GM12878 (cell line): Measurements from ENCODE around the gene DLG4.

Source experiments
- CHD4 ChIP-seq: fragments of 200-600 bp; sonication (generic); IDR thresholded peaks from 2 replicates; pipeline ENCODE4 v1.6.1; 2016; ENCODE audit warnings: mild to moderate bottlenecking
- CTCF ChIP-seq, 3 experiments: IDR thresholded peaks in 2 of 3; conservative IDR thresholded peaks in 1 of 3; 2 replicates each; pipeline ENCODE4 v1.5.1; 2011; ENCODE audit warnings: low read depth in 3 of 3, low read length in 3 of 3, mild to moderate bottlenecking in 3 of 3, control low read depth in 2 of 3, moderate library complexity in 2 of 3, inconsistent platforms in 1 of 3, mixed read lengths in 1 of 3; ENCODE audit not compliant: control insufficient read depth in 2 of 3, insufficient read depth in 1 of 3; ENCODE audit errors: extremely low read depth in 1 of 3
- HDGF ChIP-seq: fragments of 450-650 bp; IDR thresholded peaks from 2 replicates; pipeline ENCODE4 v1.6.1; 2016; ENCODE audit warnings: antibody characterized with exemption
- RAD21 ChIP-seq: IDR thresholded peaks from 2 replicates; pipeline ENCODE4 v1.6.1; 2011; ENCODE audit warnings: mild to moderate bottlenecking, low read depth, low read length, moderate library complexity; ENCODE audit not compliant: insufficient read depth
- TAF1 ChIP-seq: IDR thresholded peaks from 2 replicates; pipeline ENCODE4 v1.6.1; 2011; ENCODE audit warnings: mild to moderate bottlenecking, low read depth, low read length, borderline replicate concordance
- ZNF274 ChIP-seq: IDR thresholded peaks from one replicate; pipeline ENCODE4 v1.8.0; 2011; ENCODE audit not compliant: insufficient read length, insufficient read depth
- ZSCAN29 ChIP-seq: fragments of 450-650 bp; IDR thresholded peaks from 2 replicates; pipeline ENCODE4 v1.6.1; 2017; ENCODE audit warnings: mild to moderate bottlenecking, moderate library complexity

DNA sequence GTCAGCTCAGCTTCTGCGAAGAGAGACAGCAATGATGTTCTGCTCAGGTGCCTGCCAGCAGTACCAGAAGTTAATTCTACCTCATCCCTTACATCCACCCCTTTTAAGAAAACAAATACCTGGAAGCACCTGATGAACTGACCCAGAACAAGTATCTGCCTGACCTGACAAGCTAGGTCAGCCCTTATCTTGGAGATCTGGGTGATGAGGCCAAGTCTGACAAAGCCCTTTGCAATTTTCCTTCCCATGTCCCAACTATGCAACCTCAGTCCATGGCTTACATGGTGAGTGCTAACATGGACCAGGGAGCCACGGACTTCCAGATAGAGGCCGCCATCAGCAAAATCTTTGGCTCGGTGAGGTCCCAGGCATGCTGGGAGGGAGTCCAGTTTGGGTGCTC lies 3.7 kb upstream of the DLG4 start:
- TF ChIP-seq ZSCAN29 (no peak), RAD21 (no peak), ZNF274 (no peak), HDGF (no peak), CTCF (IDR thresholded peaks at IDR 0.05 in 2 of 3, conservative IDR thresholded peaks at IDR 0.05 in 1 of 3; ENCODE audit: control insufficient read depth in 2 of 3, extremely low read depth in 1 of 3, insufficient read depth in 1 of 3, low read depth in 3 of 3, low read length in 3 of 3) (no peak), CHD4 (no peak), TAF1 (no peak)
